ENCODE measurements around the gene TEX48.

TEX48 gene

GRCh38 chr9:114693248-114693855 lies 11.4 kb upstream of the TEX48 start:
- no peak for DNase-seq
- no CpG with 5 or more reads among the region's 2 CpGs for WGBS (ENCODE audit: extremely low coverage, insufficient coverage, low lambda C conversion rate)
- H3K79me2 ChIP-seq (ENCODE audit: control insufficient read depth, insufficient read depth, low read length): no peaks in the 10 kb centered on the region

GRCh38 chr9:114691956-114692295 lies 9.9 kb upstream of the TEX48 start:
- no peaks in the 10 kb centered on the region for H3K36me3 ChIP-seq (ENCODE audit: control insufficient read depth, insufficient read depth, low read length)
- DNase-seq: no peak
- H3K23ac ChIP-seq (ENCODE audit: low read length): no peak overlapping the region
- H2BK15ac ChIP-seq (replicated peaks; ENCODE audit: low read depth): no peak overlapping the region
- no peak overlapping the region for H3K56ac ChIP-seq (ENCODE audit: low read length)
- H3K27me3 ChIP-seq (ENCODE audit: insufficient read depth, low read length, poor library complexity): no peaks in the 10 kb centered on the region
- H3K4ac ChIP-seq (ENCODE audit: low read depth, low read length): no peak overlapping the region
- H3K27ac ChIP-seq (ENCODE audit: low read depth, low read length): no peak overlapping the region
- H3K79me1 ChIP-seq (ENCODE audit: low read length): no peaks in the 10 kb centered on the region
- no peak overlapping the region for H2BK5ac ChIP-seq (ENCODE audit: low read length)
- H3K4me2 ChIP-seq (ENCODE audit: low read length): no peak overlapping the region
- no peak overlapping the region for H2AK5ac ChIP-seq (ENCODE audit: low read length)
- H2BK120ac ChIP-seq (ENCODE audit: low read depth, low read length): no peak overlapping the region
- no peak overlapping the region for H3K9ac ChIP-seq (ENCODE audit: low read length)
- no peaks in the 10 kb centered on the region for H3K4me1 ChIP-seq (ENCODE audit: control insufficient read depth, low read depth, low read length)
- H4K8ac ChIP-seq (ENCODE audit: low read depth, low read length): no peak overlapping the region
- no peak overlapping the region for H4K5ac ChIP-seq (ENCODE audit: low read length)
- H3K79me2 ChIP-seq (ENCODE audit: control insufficient read depth, insufficient read depth, low read length): no peaks in the 10 kb centered on the region
- H3K4me3 ChIP-seq (ENCODE audit: low read length): no peak overlapping the region
- no peak overlapping the region for H3K18ac ChIP-seq (ENCODE audit: low read length)

More at GRCh38 chr9:114693248-114693855, 11.4 kb upstream of the TEX48 start:
- no peak overlapping the region for H2AK5ac ChIP-seq (ENCODE audit: low read length)
- H3K27me3 ChIP-seq (ENCODE audit: insufficient read depth, low read length, poor library complexity): no peaks in the 10 kb centered on the region
- no peak overlapping the region for H4K8ac ChIP-seq (ENCODE audit: low read depth, low read length)
- no peak overlapping the region for H3K18ac ChIP-seq (ENCODE audit: low read length)
- no peaks in the 10 kb centered on the region for H3K79me1 ChIP-seq (ENCODE audit: low read length)
- H3K4me1 ChIP-seq (ENCODE audit: control insufficient read depth, low read depth, low read length): no peaks in the 10 kb centered on the region
- no peak overlapping the region for H4K5ac ChIP-seq (ENCODE audit: low read length)
- H3K4me3 ChIP-seq (ENCODE audit: low read length): no peak overlapping the region
- H3K56ac ChIP-seq (ENCODE audit: low read length): no peak overlapping the region
- no peaks in the 10 kb centered on the region for H3K36me3 ChIP-seq (ENCODE audit: control insufficient read depth, insufficient read depth, low read length)
- H3K4me2 ChIP-seq (ENCODE audit: low read length): no peak overlapping the region
- H3K9ac ChIP-seq (ENCODE audit: low read length): no peak overlapping the region
- H3K27ac ChIP-seq (ENCODE audit: low read depth, low read length): no peak overlapping the region
- H3K23ac ChIP-seq (ENCODE audit: low read length): no peak overlapping the region
- no peak overlapping the region for H2BK120ac ChIP-seq (ENCODE audit: low read depth, low read length)
- H3K4ac ChIP-seq (ENCODE audit: low read depth, low read length): no peak overlapping the region
- H2BK15ac ChIP-seq (replicated peaks; ENCODE audit: low read depth): no peak overlapping the region
- H2BK5ac ChIP-seq (ENCODE audit: low read length): no peak overlapping the region

- Histone ChIP-seq H3K23ac (ENCODE audit: low read length) (no peak overlapping the region), H3K4me2 (ENCODE audit: low read length) (no peak overlapping the region), H4K5ac (ENCODE audit: low read length) (no peak overlapping the region), H2AK5ac (ENCODE audit: low read length) (no peak overlapping the region), H3K18ac (ENCODE audit: low read length) (no peak overlapping the region), H3K79me1 (ENCODE audit: low read length) (no peaks in the 10 kb centered on the region), H3K27ac (ENCODE audit: low read depth, low read length) (no peak overlapping the region), H3K56ac (ENCODE audit: low read length) (no peak overlapping the region), H3K4me1 (ENCODE audit: control insufficient read depth, low read depth, low read length) (no peaks in the 10 kb centered on the region), H3K4ac (ENCODE audit: low read depth, low read length) (no peak overlapping the region), H3K27me3 (ENCODE audit: insufficient read depth, low read length, poor library complexity) (no peaks in the 10 kb centered on the region), H3K4me3 (ENCODE audit: low read length) (no peak overlapping the region), H3K79me2 (ENCODE audit: control insufficient read depth, insufficient read depth, low read length) (no peaks in the 10 kb centered on the region), H2BK120ac (ENCODE audit: low read depth, low read length) (no peak overlapping the region), H3K36me3 (ENCODE audit: control insufficient read depth, insufficient read depth, low read length) (no peaks in the 10 kb centered on the region), H3K9ac (ENCODE audit: low read length) (no peak overlapping the region), H2BK5ac (ENCODE audit: low read length) (no peak overlapping the region), H2BK15ac (replicated peaks; ENCODE audit: low read depth) (no peak overlapping the region), H4K8ac (ENCODE audit: low read depth, low read length) (no peak overlapping the region)
- DNase-seq: no peak
- WGBS (ENCODE audit: extremely low coverage, insufficient coverage, low lambda C conversion rate): no CpG with 5 or more reads among the region's 11 CpGs
Observed at GRCh38 chr9:114691046-114691955, 9.3 kb upstream of the TEX48 start.

DNA sequence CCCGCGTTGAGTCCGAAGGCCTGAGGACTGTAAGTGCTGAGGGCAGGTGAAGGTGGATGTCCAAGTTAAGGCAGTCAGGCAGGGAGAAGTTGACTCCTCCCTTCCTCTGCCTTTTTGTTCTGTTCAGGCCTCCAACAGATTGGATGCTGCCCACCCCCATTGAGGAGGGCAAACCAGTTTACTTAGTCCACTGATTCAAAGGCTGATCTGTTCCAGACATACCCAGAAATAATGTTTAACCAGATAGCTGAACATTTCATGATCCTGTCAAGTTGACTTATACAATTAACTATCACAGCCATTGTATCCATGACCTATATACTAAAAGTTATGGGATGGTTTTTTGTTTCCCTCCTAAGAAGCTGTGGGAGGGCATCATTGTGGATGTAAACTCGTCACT lies 8.3 kb upstream of the TEX48 start:
- DNase-seq: no peak
- Histone ChIP-seq H2BK15ac (replicated peaks; ENCODE audit: low read depth) (no peak overlapping the region), H3K18ac (ENCODE audit: low read length) (no peak overlapping the region), H3K9ac (ENCODE audit: low read length) (no peak overlapping the region), H3K23ac (ENCODE audit: low read length) (no peak overlapping the region), H3K4me2 (ENCODE audit: low read length) (no peak overlapping the region), H3K79me2 (ENCODE audit: control insufficient read depth, insufficient read depth, low read length) (no peaks in the 10 kb centered on the region), H2BK120ac (ENCODE audit: low read depth, low read length) (no peak overlapping the region), H3K4me3 (ENCODE audit: low read length) (no peak overlapping the region), H3K4ac (ENCODE audit: low read depth, low read length) (no peak overlapping the region), H3K27ac (ENCODE audit: low read depth, low read length) (no peak overlapping the region), H4K8ac (ENCODE audit: low read depth, low read length) (no peak overlapping the region), H4K5ac (ENCODE audit: low read length) (no peak overlapping the region), H2AK5ac (ENCODE audit: low read length) (no peak overlapping the region), H3K56ac (ENCODE audit: low read length) (no peak overlapping the region), H3K4me1 (ENCODE audit: control insufficient read depth, low read depth, low read length) (no peaks in the 10 kb centered on the region), H3K27me3 (ENCODE audit: insufficient read depth, low read length, poor library complexity) (no peaks in the 10 kb centered on the region), H2BK5ac (ENCODE audit: low read length) (no peak overlapping the region), H3K79me1 (ENCODE audit: low read length) (no peaks in the 10 kb centered on the region), H3K36me3 (ENCODE audit: control insufficient read depth, insufficient read depth, low read length) (no peaks in the 10 kb centered on the region)
- no CpG with 5 or more reads among the region's 4 CpGs for WGBS (ENCODE audit: extremely low coverage, insufficient coverage, low lambda C conversion rate)

- DNase-seq: no peak
- Histone ChIP-seq H3K4me1 (ENCODE audit: control insufficient read depth, low read depth, low read length) (no peaks in the 10 kb centered on the region), H3K18ac (ENCODE audit: low read length) (no peak overlapping the region), H4K5ac (ENCODE audit: low read length) (no peak overlapping the region), H3K4me2 (ENCODE audit: low read length) (no peak overlapping the region), H3K56ac (ENCODE audit: low read length) (no peak overlapping the region), H3K27ac (ENCODE audit: low read depth, low read length) (no peak overlapping the region), H3K23ac (ENCODE audit: low read length) (no peak overlapping the region), H3K9ac (ENCODE audit: low read length) (no peak overlapping the region), H3K27me3 (ENCODE audit: insufficient read depth, low read length, poor library complexity) (no peaks in the 10 kb centered on the region), H3K4ac (ENCODE audit: low read depth, low read length) (no peak overlapping the region), H3K79me1 (ENCODE audit: low read length) (no peaks in the 10 kb centered on the region), H2AK5ac (ENCODE audit: low read length) (no peak overlapping the region), H3K4me3 (ENCODE audit: low read length) (no peak overlapping the region), H4K8ac (ENCODE audit: low read depth, low read length) (no peak overlapping the region), H2BK5ac (ENCODE audit: low read length) (no peak overlapping the region), H3K79me2 (ENCODE audit: control insufficient read depth, insufficient read depth, low read length) (no peaks in the 10 kb centered on the region), H3K36me3 (ENCODE audit: control insufficient read depth, insufficient read depth, low read length) (no peaks in the 10 kb centered on the region), H2BK120ac (ENCODE audit: low read depth, low read length) (no peak overlapping the region), H2BK15ac (replicated peaks; ENCODE audit: low read depth) (no peak overlapping the region)
- no CpG with 5 or more reads among the region's 7 CpGs for WGBS (ENCODE audit: extremely low coverage, insufficient coverage, low lambda C conversion rate)
Observed at GRCh38 chr9:114689813-114690212, 7.8 kb upstream of the TEX48 start.

Data from mesendoderm (in vitro differentiated cells).